Natural killer cell (primary cell): Measurements from ENCODE around the gene ACTN4. TPM values are rescaled to one million over a fixed set of nuclear protein-coding genes. Genes with fewer than 3 reads are reported as not detected.

Source experiments
- ATAC-seq, 3 donors: fragments of 150-1000 bp in 2 of 3; fragments of 200-7000 bp in 1 of 3; cut with Tn5 transposase; 1 replicate in 1 of 3; 2 replicates in 2 of 3; pipeline ENCODE4 v1.10.0; 2021; ENCODE audit warnings: mild to moderate bottlenecking in 2 of 3, moderate library complexity in 2 of 3
- DNase-seq, 2 donors: peaks; one replicate each; pipeline versions ENCODE4 v3.0.0 to v3.0.0-alpha.2; 2013 to 2021; ENCODE audit warnings: mixed read lengths in 1 of 2
- H3K27ac ChIP-seq: one replicate; pipeline ENCODE4 v1.5.1; 2013; ENCODE audit warnings: mild to moderate bottlenecking, low read length
- H3K27me3 ChIP-seq: one replicate; pipeline ENCODE4 v1.6.1; 2013; ENCODE audit warnings: low read length; ENCODE audit not compliant: control insufficient read depth, insufficient read depth
- H3K36me3 ChIP-seq: one replicate; pipeline ENCODE4 v1.6.1; 2013; ENCODE audit warnings: low read length; ENCODE audit not compliant: control insufficient read depth, insufficient read depth
- H3K4me1 ChIP-seq: one replicate; pipeline ENCODE4 v1.6.1; 2013; ENCODE audit warnings: low read length; ENCODE audit not compliant: control insufficient read depth, insufficient read depth
- H3K4me3 ChIP-seq: one replicate; pipeline ENCODE4 v1.5.1; 2013; ENCODE audit warnings: low read length
- H3K9me3 ChIP-seq: one replicate; pipeline ENCODE4 v1.6.1; 2013; ENCODE audit warnings: low read length; ENCODE audit not compliant: control insufficient read depth, insufficient read depth
- H3K27ac Mint-ChIP-seq, 2 donors: one replicate each; pipeline ENCODE4 v1.8.0; 2022; ENCODE audit warnings: mild to moderate bottlenecking in 2 of 2, mixed read lengths in 2 of 2, moderate library complexity in 1 of 2
- H3K27me3 Mint-ChIP-seq, 2 donors: one replicate each; pipeline ENCODE4 v1.8.0; 2022; ENCODE audit warnings: low read depth in 2 of 2, mixed read lengths in 2 of 2
- H3K36me3 Mint-ChIP-seq: one replicate; pipeline ENCODE4 v1.8.0; 2022; ENCODE audit warnings: mixed read lengths
- H3K4me1 Mint-ChIP-seq, 2 donors: one replicate each; pipeline ENCODE4 v1.8.0; 2022; ENCODE audit warnings: mixed read lengths in 2 of 2
- H3K4me3 Mint-ChIP-seq: one replicate; pipeline ENCODE4 v1.8.0; 2022; ENCODE audit warnings: mild to moderate bottlenecking, moderate library complexity, mixed read lengths
- H3K9me3 Mint-ChIP-seq, 2 donors: one replicate each; pipeline ENCODE4 v1.8.0; 2022; ENCODE audit warnings: mixed read lengths in 2 of 2
- CTCF ChIP-seq: fragments of 200-600 bp; IDR thresholded peaks from one replicate; pipeline ENCODE4 v1.8.0; 2022; ENCODE audit warnings: antibody characterized with exemption
- WGBS: methylation state at CpG from one replicate; pipeline ENCODE4 v1.1.7; 2013; ENCODE audit warnings: missing lambda C conversion rate; ENCODE audit not compliant: insufficient coverage; 5-methylcytosine and 5-hydroxymethylcytosine counted together
- intact Hi-C: fragments of 100-400 bp; cut with micrococcal nuclease; formaldehyde crosslinking; loops from one replicate; pipeline ENCODE4 v1.14.2; 2022
- total RNA-seq, 4 donors: library from RNA; stranded (reverse); fragments of 120-200 nt in 1 of 4; gene quantifications; one replicate each; pipeline versions ENCODE4 v1.2.3 to v1.2.4, GENCODE V29; 2013 to 2022

Gene ACTN4
- total RNA-seq, 3 donors from 2014 or later (not counting 1 experiment from before 2014, with no cell fraction given) = 443 to 595 (median 541) TPM

- Mint-ChIP-seq H3K4me1 (peaks cover 61 to 83% of the 10 kb centered on the region in 2 donors), H3K27me3 (no peaks in the 10 kb centered on the region), H3K36me3 (no peaks in the 10 kb centered on the region), H3K27ac (peak overlapping the region; percentile 86 to 95), H3K9me3 (no peaks in the 10 kb centered on the region), H3K4me3 (peak overlapping the region; percentile 85)
- Histone ChIP-seq H3K9me3 (no peaks in the 10 kb centered on the region), H3K27me3 (no peaks in the 10 kb centered on the region), H3K4me3 (peak overlapping the region; percentile 21), H3K4me1 (peaks cover 76% of the 10 kb centered on the region), H3K27ac (peak overlapping the region; percentile 25), H3K36me3 (peaks cover 6% of the 10 kb centered on the region)
- intact Hi-C loops = loop anchor here (10.0 kb wide), 1 partner anchor 128 kb away; no protein-coding TSS in a partner anchor
- no peak for TF ChIP-seq CTCF
- ATAC-seq = peak in 1 of 3 donors; percentile 23
- DNase-seq = peak in 1 of 2 donors; percentile 79
- 5% methylated on average over 29 of the region's 36 CpGs for WGBS
These were observed 89.2 kb downstream of the ACTN4 start for GRCh38 chr19:38736413-38737280.

GRCh38 chr19:38737281-38737865 is 89.9 kb downstream of the ACTN4 start:
- H3K4me1 Mint-ChIP-seq = peaks cover 54 to 77% of the 10 kb centered on the region in 2 donors

GRCh38 chr19:38737921-38738737 is 90.7 kb downstream of the ACTN4 start:
- Histone ChIP-seq H3K27me3 (no peaks in the 10 kb centered on the region), H3K9me3 (no peaks in the 10 kb centered on the region), H3K27ac (no peak overlapping the region), H3K4me3 (no peak overlapping the region), H3K4me1 (peaks cover 61% of the 10 kb centered on the region), H3K36me3 (no peaks in the 10 kb centered on the region)
- intact Hi-C loops = loop anchor here (10.0 kb wide), 1 partner anchor 127 kb away; no protein-coding TSS in a partner anchor
- no peaks in the 10 kb centered on the region for H3K36me3 Mint-ChIP-seq
- H3K4me3 Mint-ChIP-seq = peak overlapping the region; percentile 83
- peak in 1 of 2 donors; percentile 4 for DNase-seq
- H3K27me3 Mint-ChIP-seq = no peaks in the 10 kb centered on the region
- peak overlapping the region; percentile 59 to 74 for H3K27ac Mint-ChIP-seq
- TF ChIP-seq CTCF = no peak
- 98% methylated on average over 21 of the region's 21 CpGs for WGBS
- no peak for ATAC-seq
- H3K4me1 Mint-ChIP-seq = peaks cover 46 to 69% of the 10 kb centered on the region in 2 donors
- H3K9me3 Mint-ChIP-seq = no peaks in the 10 kb centered on the region

More at GRCh38 chr19:38737281-38737865, 89.9 kb downstream of the ACTN4 start:
- ATAC-seq (no peak), DNase-seq (peak in 1 of 2 donors; percentile 29)
- Histone ChIP-seq H3K4me3 (no peak overlapping the region), H3K9me3 (no peaks in the 10 kb centered on the region), H3K27me3 (no peaks in the 10 kb centered on the region), H3K27ac (no peak overlapping the region), H3K36me3 (peaks cover 6% of the 10 kb centered on the region), H3K4me1 (peaks cover 68% of the 10 kb centered on the region)
- 33% methylated on average over 20 of the region's 22 CpGs for WGBS
- H3K27ac Mint-ChIP-seq = peak overlapping the region; percentile 59 to 73
- no peaks in the 10 kb centered on the region for H3K9me3 Mint-ChIP-seq
- peak overlapping the region; percentile 83 for H3K4me3 Mint-ChIP-seq
- no peaks in the 10 kb centered on the region for H3K27me3 Mint-ChIP-seq
- intact Hi-C loops = loop anchor here (10.0 kb wide), 1 partner anchor 127 kb away; no protein-coding TSS in a partner anchor
- no peaks in the 10 kb centered on the region for H3K36me3 Mint-ChIP-seq
- TF ChIP-seq CTCF = no peak
